ENCODE measurements around the gene UBE2H. TPM values are rescaled to one million over a fixed set of nuclear protein-coding genes. Genes with fewer than 3 reads are reported as not detected.
"Not testable (repeated sequence)": the region's sequence is repeated elsewhere in the genome, so short reads cannot be mapped to it uniquely, and the experiment has no call there.

Gene UBE2H
- total and polyA plus RNA-seq, 2 experiments from 2014 or later = 73.4 to 98.9 TPM

- Histone ChIP-seq H3K27me3 (no peaks in the 10 kb centered on the region), H3K9me3 (ENCODE audit: low read depth) (no peaks in the 10 kb centered on the region), H3K4me1 (ENCODE audit: insufficient read depth) (peaks cover 2% of the 10 kb centered on the region), H2AFZ (no peak overlapping the region), H3K36me3 (replicated peaks; ENCODE audit: insufficient read depth, low read depth) (no peaks in the 10 kb centered on the region), H3K9me2 (replicated peaks; ENCODE audit: insufficient read depth) (no peaks in the 10 kb centered on the region), H3K4me3 (no peak overlapping the region), H3K27ac (no peak overlapping the region), H3K4me2 (no peak overlapping the region), H4K20me1 (ENCODE audit: insufficient read depth, poor library complexity, severe bottlenecking) (peaks cover 37% of the 10 kb centered on the region), H3K79me2 (peaks cover 87% of the 10 kb centered on the region)
- DNase-seq (ENCODE audit: low spot score) = no peak
- no peak for TF ChIP-seq CTCF (IDR thresholded peaks at IDR 0.05; ENCODE audit: poor library complexity)
- no peak for TF ChIP-seq EZH2 (IDR thresholded peaks at IDR 0.05; ENCODE audit: borderline replicate concordance)
- TF ChIP-seq EZH2phosphoT487 (IDR thresholded peaks at IDR 0.05; ENCODE audit: low read depth, severe bottlenecking, unreplicated experiment) = no peak
- WGBS (ENCODE audit: low lambda C conversion rate, missing lambda C conversion rate) = 82% methylated on average over 3 of the region's 3 CpGs
Observed at GRCh38 chr7:129866251-129866650, 86.5 kb downstream of the UBE2H start.

GRCh38 chr7:129865925-129866201 lies 86.9 kb downstream of the UBE2H start:
- no peaks in the 10 kb centered on the region for H3K9me3 ChIP-seq (ENCODE audit: low read depth)
- no peaks in the 10 kb centered on the region for H3K27me3 ChIP-seq
- no peak overlapping the region for H3K4me3 ChIP-seq
- H2AFZ ChIP-seq = no peak overlapping the region
- no peak for DNase-seq (ENCODE audit: low spot score)
- no peak for TF ChIP-seq EZH2 (IDR thresholded peaks at IDR 0.05; ENCODE audit: borderline replicate concordance)
- TF ChIP-seq EZH2phosphoT487 (IDR thresholded peaks at IDR 0.05; ENCODE audit: low read depth, severe bottlenecking, unreplicated experiment) = no peak
- TF ChIP-seq CTCF (IDR thresholded peaks at IDR 0.05; ENCODE audit: poor library complexity) = no peak
- H3K9me2 ChIP-seq (replicated peaks; ENCODE audit: insufficient read depth) = no peaks in the 10 kb centered on the region
- peaks cover 38% of the 10 kb centered on the region for H4K20me1 ChIP-seq (ENCODE audit: insufficient read depth, poor library complexity, severe bottlenecking)
- H3K4me2 ChIP-seq = no peak overlapping the region
- 64% methylated on average over 1 of the region's 1 CpG for WGBS (ENCODE audit: low lambda C conversion rate, missing lambda C conversion rate)
- peaks cover 2% of the 10 kb centered on the region for H3K4me1 ChIP-seq (ENCODE audit: insufficient read depth)
- no peaks in the 10 kb centered on the region for H3K36me3 ChIP-seq (replicated peaks; ENCODE audit: insufficient read depth, low read depth)
- H3K79me2 ChIP-seq = peaks cover 87% of the 10 kb centered on the region
- H3K27ac ChIP-seq = no peak overlapping the region

GRCh38 chr7:129865093-129865924 lies 87.5 kb downstream of the UBE2H start:
- H3K4me2 ChIP-seq = no peak overlapping the region
- 70% methylated on average over 4 of the region's 4 CpGs for WGBS (ENCODE audit: low lambda C conversion rate, missing lambda C conversion rate)
- peaks cover 2% of the 10 kb centered on the region for H3K4me1 ChIP-seq (ENCODE audit: insufficient read depth)
- no peaks in the 10 kb centered on the region for H3K36me3 ChIP-seq (replicated peaks; ENCODE audit: insufficient read depth, low read depth)
- H3K9me2 ChIP-seq (replicated peaks; ENCODE audit: insufficient read depth) = no peaks in the 10 kb centered on the region
- no peak overlapping the region for H2AFZ ChIP-seq
- H3K9me3 ChIP-seq (ENCODE audit: low read depth) = no peaks in the 10 kb centered on the region
- peak overlapping the region; percentile 10 for H3K27ac ChIP-seq
- H3K4me3 ChIP-seq = no peak overlapping the region
- peaks cover 43% of the 10 kb centered on the region for H4K20me1 ChIP-seq (ENCODE audit: insufficient read depth, poor library complexity, severe bottlenecking)
- no peaks in the 10 kb centered on the region for H3K27me3 ChIP-seq
- H3K79me2 ChIP-seq = peaks cover 87% of the 10 kb centered on the region
- no peak for TF ChIP-seq CTCF (IDR thresholded peaks at IDR 0.05; ENCODE audit: poor library complexity)
- no peak for TF ChIP-seq EZH2phosphoT487 (IDR thresholded peaks at IDR 0.05; ENCODE audit: low read depth, severe bottlenecking, unreplicated experiment)
- no peak for TF ChIP-seq EZH2 (IDR thresholded peaks at IDR 0.05; ENCODE audit: borderline replicate concordance)
- no peak for DNase-seq (ENCODE audit: low spot score)

- H3K27ac ChIP-seq; H3K36me3 ChIP-seq (replicated peaks; ENCODE audit: insufficient read depth, low read depth); H3K9me2 ChIP-seq (replicated peaks; ENCODE audit: insufficient read depth); H3K4me3 ChIP-seq; H3K27me3 ChIP-seq; H3K4me2 ChIP-seq; H2AFZ ChIP-seq; H3K9me3 ChIP-seq (ENCODE audit: low read depth); DNase-seq (ENCODE audit: low spot score); H3K4me1 ChIP-seq (ENCODE audit: insufficient read depth): not testable (repeated sequence)
- 95% methylated on average over 8 of the region's 8 CpGs for WGBS (ENCODE audit: low lambda C conversion rate, missing lambda C conversion rate)
- H4K20me1 ChIP-seq (ENCODE audit: insufficient read depth, poor library complexity, severe bottlenecking) = peaks cover 45% of the 10 kb centered on the region
- H3K79me2 ChIP-seq = peaks cover 87% of the 10 kb centered on the region
Observed at GRCh38 chr7:129864676-129865075, 88.1 kb downstream of the UBE2H start.
